ENCODE results near the gene GALNTL6.

Gene GALNTL6

GRCh38 chr4:172573899-172574298 lies 760.7 kb downstream of the GALNTL6 start:
- no peak for DNase-seq

- DNase-seq: no peak
Measured at GRCh38 chr4:172578712-172579111, 765.5 kb downstream of the GALNTL6 start.

- no peak for DNase-seq
Measured at GRCh38 chr4:172584816-172585215, 771.6 kb downstream of the GALNTL6 start.

- DNase-seq: no peak
Measured at GRCh38 chr4:172596206-172596605, 783.0 kb downstream of the GALNTL6 start.

- DNase-seq: no peak
Measured at GRCh38 chr4:172599554-172599953, 786.4 kb downstream of the GALNTL6 start.

GRCh38 chr4:172601195-172601594 lies 788.0 kb downstream of the GALNTL6 start:
- no peak for DNase-seq

GRCh38 chr4:172619218-172619617 lies 806.0 kb downstream of the GALNTL6 start:
- no peak for DNase-seq

GRCh38 chr4:172619798-172620197 lies 806.6 kb downstream of the GALNTL6 start:
- DNase-seq: no peak

- DNase-seq: no peak
Measured at GRCh38 chr4:172628263-172628662, 815.1 kb downstream of the GALNTL6 start.

GRCh38 chr4:172630280-172630679 lies 817.1 kb downstream of the GALNTL6 start:
- no peak for DNase-seq

- no peak for DNase-seq
Measured at GRCh38 chr4:172631832-172632231, 818.6 kb downstream of the GALNTL6 start.

- DNase-seq: no peak
Measured at GRCh38 chr4:172648471-172648870, 835.3 kb downstream of the GALNTL6 start.

GRCh38 chr4:172649143-172649542 lies 835.9 kb downstream of the GALNTL6 start:
- no peak for DNase-seq

- DNase-seq: no peak
Measured at GRCh38 chr4:172650758-172651530, 837.7 kb downstream of the GALNTL6 start.

GRCh38 chr4:172651961-172652360 lies 838.8 kb downstream of the GALNTL6 start:
- DNase-seq: no peak

- no peak for DNase-seq
Measured at GRCh38 chr4:172652369-172652768, 839.2 kb downstream of the GALNTL6 start.

GRCh38 chr4:172653676-172654075 lies 840.5 kb downstream of the GALNTL6 start:
- DNase-seq: no peak

GRCh38 chr4:172654457-172654856 lies 841.3 kb downstream of the GALNTL6 start:
- DNase-seq: no peak

- DNase-seq: no peak
Measured at GRCh38 chr4:172656055-172656454, 842.9 kb downstream of the GALNTL6 start.

GRCh38 chr4:172657081-172657480 lies 843.9 kb downstream of the GALNTL6 start:
- DNase-seq: no peak

GRCh38 chr4:172660251-172660650 lies 847.0 kb downstream of the GALNTL6 start:
- DNase-seq: no peak

GRCh38 chr4:172662113-172662512 lies 848.9 kb downstream of the GALNTL6 start:
- DNase-seq: no peak

- DNase-seq: no peak
Measured at GRCh38 chr4:172666711-172667368, 853.6 kb downstream of the GALNTL6 start.

- no peak for DNase-seq
Measured at GRCh38 chr4:172674811-172675210, 861.6 kb downstream of the GALNTL6 start.
